NT2/D1 (cell line): ENCODE data around the gene HOXB5.

Experiments used
- DNase-seq: peaks from one replicate; pipeline ENCODE4 v3.0.0-alpha.2; 2011; ENCODE audit warnings: low read depth, low spot score
- H3K27me3 ChIP-seq: 2 replicates; pipeline ENCODE4 v1.6.0; 2011; ENCODE audit warnings: mild to moderate bottlenecking; ENCODE audit not compliant: insufficient read length, insufficient read depth
- H3K36me3 ChIP-seq: 2 replicates; pipeline ENCODE4 v1.6.1; 2011; ENCODE audit warnings: mild to moderate bottlenecking, low read length, mixed read lengths; ENCODE audit not compliant: insufficient read depth, insufficient read length
- H3K4me1 ChIP-seq: 2 replicates; pipeline ENCODE4 v1.5.1; 2011; ENCODE audit not compliant: insufficient read depth, insufficient read length
- H3K4me3 ChIP-seq: 2 replicates; pipeline ENCODE4 v1.5.1; 2011; ENCODE audit warnings: low read depth; ENCODE audit not compliant: insufficient read length
- H3K9ac ChIP-seq: 2 replicates; pipeline ENCODE4 v1.6.0; 2011; ENCODE audit warnings: low read depth; ENCODE audit not compliant: insufficient read length
- H3K9me3 ChIP-seq: 2 replicates; pipeline ENCODE4 v1.5.1; 2011; ENCODE audit warnings: mild to moderate bottlenecking, low read length; ENCODE audit not compliant: insufficient read depth
- SUZ12 ChIP-seq: IDR thresholded peaks from 2 replicates; pipeline ENCODE4 v1.6.1; 2011; ENCODE audit not compliant: insufficient read length, insufficient read depth; ENCODE audit errors: extremely low read depth
- YY1 ChIP-seq: IDR thresholded peaks from 2 replicates; pipeline ENCODE4 v1.6.1; 2011; ENCODE audit not compliant: insufficient read length, insufficient read depth
- ZNF274 ChIP-seq: IDR thresholded peaks from 2 replicates; pipeline ENCODE4 v1.6.1; 2011; ENCODE audit warnings: mild to moderate bottlenecking, low read depth, low read length

Gene HOXB5

GRCh38 chr17:48609033-48609432, 15.5 kb upstream of the HOXB5 start:
- TF ChIP-seq SUZ12 (no peak), ZNF274 (no peak), YY1 (no peak)
- Histone ChIP-seq H3K36me3 (no peaks in the 10 kb centered on the region), H3K4me3 (no peak overlapping the region), H3K9me3 (no peaks in the 10 kb centered on the region), H3K27me3 (peaks cover 98% of the 10 kb centered on the region), H3K4me1 (peaks cover 7% of the 10 kb centered on the region), H3K9ac (no peak overlapping the region)
- DNase-seq, result no peak

DNA sequence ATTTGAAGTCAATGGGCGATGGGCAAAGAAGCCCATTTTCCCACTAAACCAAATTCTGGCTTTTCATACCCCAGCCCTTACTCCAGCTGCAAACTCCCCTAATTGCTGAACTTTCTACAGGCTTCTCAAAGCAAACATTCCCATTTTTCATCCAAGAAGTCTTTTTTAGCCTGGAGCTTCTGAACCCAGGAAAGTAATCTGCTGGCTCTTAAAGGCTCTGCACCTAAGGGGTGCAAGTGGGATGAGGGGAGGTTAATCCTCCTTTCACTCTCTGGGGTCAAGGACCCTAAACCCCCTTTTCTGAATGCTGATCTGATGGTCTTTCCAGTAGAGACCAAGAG, 14.9 kb upstream of the HOXB5 start:
- Histone ChIP-seq H3K9ac (no peak overlapping the region), H3K4me3 (no peak overlapping the region), H3K4me1 (peaks cover 12% of the 10 kb centered on the region), H3K9me3 (no peaks in the 10 kb centered on the region), H3K36me3 (no peaks in the 10 kb centered on the region), H3K27me3 (peaks cover 98% of the 10 kb centered on the region)
- TF ChIP-seq ZNF274 (no peak), SUZ12 (no peak), YY1 (no peak)
- no peak for DNase-seq

DNA sequence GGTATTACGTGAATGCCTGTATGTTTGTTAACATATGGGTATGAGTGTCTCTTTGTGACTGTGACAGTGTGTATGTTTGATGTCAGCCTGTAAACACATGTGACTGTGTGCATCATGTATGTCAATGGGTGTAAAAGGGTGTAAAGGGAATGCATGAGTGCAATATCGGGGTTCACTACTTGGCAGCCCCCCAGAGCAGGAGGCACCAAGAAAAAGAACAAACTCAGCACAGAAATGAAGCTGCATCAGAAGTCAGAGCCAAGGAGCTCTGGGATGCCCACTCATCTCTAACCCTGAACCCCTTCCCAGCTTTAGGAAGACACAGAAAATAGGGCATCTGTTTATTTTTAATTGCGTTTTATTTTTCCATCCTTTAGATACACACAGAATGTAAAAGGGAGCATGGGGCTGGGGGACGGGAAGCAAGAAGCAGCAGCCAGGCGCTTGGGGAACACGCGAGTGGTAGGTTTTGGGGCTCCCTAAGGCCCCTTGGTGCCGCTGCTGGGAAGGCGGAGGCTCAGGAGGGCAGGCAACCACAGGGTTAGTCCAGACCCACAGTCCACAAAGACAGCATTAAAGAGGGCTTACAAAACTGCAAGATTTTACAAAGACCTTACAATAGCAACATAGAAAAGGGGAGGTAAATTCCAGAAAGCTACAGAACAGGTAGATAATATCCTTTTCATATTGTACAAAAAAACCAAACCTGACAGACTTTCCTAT, 13.5 kb upstream of the HOXB5 start:
- TF ChIP-seq SUZ12 (no peak), YY1 (no peak), ZNF274 (no peak)
- no peak for DNase-seq
- no peaks in the 10 kb centered on the region for H3K36me3 ChIP-seq
- H3K4me1 ChIP-seq, result peaks cover 12% of the 10 kb centered on the region
- peaks cover 99% of the 10 kb centered on the region for H3K27me3 ChIP-seq
- H3K9me3 ChIP-seq, result no peaks in the 10 kb centered on the region
- H3K4me3 ChIP-seq, result no peak overlapping the region
- H3K9ac ChIP-seq, result no peak overlapping the region

DNA sequence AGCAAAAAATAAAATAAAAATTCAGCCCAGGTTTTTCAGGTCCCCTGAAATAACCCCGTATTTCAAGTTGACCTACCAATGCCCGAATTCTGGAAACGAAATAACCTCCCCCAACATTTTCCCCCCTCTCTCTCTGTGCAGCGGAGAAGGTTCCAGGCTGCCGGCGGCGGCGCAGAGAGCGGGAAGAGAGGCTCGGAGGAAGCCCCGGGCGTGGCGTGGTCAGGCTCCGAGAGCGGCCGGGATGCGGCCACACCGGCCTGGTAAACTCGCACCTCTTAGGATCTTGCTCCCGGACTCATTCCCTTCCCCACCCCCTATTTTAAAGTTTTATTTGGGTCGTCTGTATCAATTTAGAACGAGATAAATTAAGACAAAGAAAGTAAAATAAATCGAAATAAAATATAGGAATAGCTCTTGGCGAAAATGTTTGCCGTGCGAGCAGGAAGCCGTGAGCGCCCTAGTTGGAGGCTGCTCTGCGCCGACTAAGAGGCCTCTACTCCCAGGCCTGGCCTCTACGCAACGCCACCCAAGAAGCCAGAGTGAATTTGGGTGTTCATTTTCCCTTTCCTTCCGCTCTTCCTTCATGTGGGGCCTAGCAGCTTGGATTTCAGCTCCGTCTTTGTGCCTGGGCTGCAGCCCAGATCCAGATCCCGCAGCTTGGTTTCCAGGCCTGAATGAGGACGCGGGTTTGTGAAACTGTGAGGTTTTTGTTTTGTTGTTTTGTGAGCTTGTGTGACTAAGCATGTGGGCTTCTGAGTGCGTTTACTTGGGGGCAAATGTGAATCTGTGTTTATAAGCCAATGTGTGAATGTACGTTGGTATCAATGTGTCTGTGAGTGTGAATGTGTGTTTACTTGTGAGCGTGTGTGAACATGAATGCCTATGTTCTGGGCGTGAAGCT, 12.7 kb upstream of the HOXB5 start:
- peaks cover 6% of the 10 kb centered on the region for H3K4me1 ChIP-seq
- H3K27me3 ChIP-seq, result peaks cover 99% of the 10 kb centered on the region
- no peak overlapping the region for H3K9ac ChIP-seq
- no peak for DNase-seq
- H3K9me3 ChIP-seq, result no peaks in the 10 kb centered on the region
- H3K4me3 ChIP-seq, result no peak overlapping the region
- no peaks in the 10 kb centered on the region for H3K36me3 ChIP-seq
- no peak for TF ChIP-seq YY1
- TF ChIP-seq ZNF274, result no peak
- no peak for TF ChIP-seq SUZ12

GRCh38 chr17:48605409-48605919, 11.9 kb upstream of the HOXB5 start:
- H3K9me3 ChIP-seq, result no peaks in the 10 kb centered on the region
- peaks cover 6% of the 10 kb centered on the region for H3K4me1 ChIP-seq
- no peak for DNase-seq
- no peak overlapping the region for H3K9ac ChIP-seq
- no peaks in the 10 kb centered on the region for H3K36me3 ChIP-seq
- H3K27me3 ChIP-seq, result peaks cover 99% of the 10 kb centered on the region
- TF ChIP-seq ZNF274, result no peak
- TF ChIP-seq YY1, result no peak
- no peak for TF ChIP-seq SUZ12
- no peak overlapping the region for H3K4me3 ChIP-seq

- H3K9me3 ChIP-seq, result no peaks in the 10 kb centered on the region
- peaks cover 6% of the 10 kb centered on the region for H3K4me1 ChIP-seq
- peaks cover 99% of the 10 kb centered on the region for H3K27me3 ChIP-seq
- no peaks in the 10 kb centered on the region for H3K36me3 ChIP-seq
- H3K4me3 ChIP-seq, result no peak within 1 kb of the TSS
- no peak for DNase-seq
- H3K9ac ChIP-seq, result no peak within 1 kb of the TSS
- TF ChIP-seq SUZ12, result peak; percentile 35
- TF ChIP-seq ZNF274, result no peak
- no peak for TF ChIP-seq YY1
Observed at GRCh38 chr17:48604770-48605329, 11.3 kb upstream of the HOXB5 start, which contains the start of gene HOXB6. TSS of gene HOXB6 (minus strand) at chr17:48604986. CDS start at chr17:48598150, 6,836 bp downstream.
